Right lobe of liver (tissue), 6 donors: ENCODE results near the gene DNAJB4. TPM values are rescaled to one million over a fixed set of nuclear protein-coding genes. Genes with fewer than 3 reads are reported as not detected.

Experiments
- ATAC-seq, 4 donors: fragments of 200-7000 bp; cut with Tn5 transposase; one replicate each; pipeline ENCODE4 v1.9.1; 2020; ENCODE audit warnings: mild to moderate bottlenecking in 4 of 4, moderate library complexity in 4 of 4
- DNase-seq, 3 donors: peaks; one replicate each; pipeline ENCODE4 v3.0.0-alpha.2; 2020
- H3K27ac ChIP-seq, 3 donors: fragments of 200-600 bp; one replicate each; pipeline ENCODE4 v1.8.0; 2022
- H3K27me3 ChIP-seq, 2 donors: fragments of 200-600 bp; one replicate each; pipeline ENCODE4 v1.8.0; 2022
- H3K36me3 ChIP-seq, 4 donors: fragments of 200-600 bp; sonication (generic) in 1 of 4; one replicate each; pipeline versions ENCODE4 v1.5.1 to v1.8.0; 2017 to 2022; ENCODE audit warnings: control low read depth in 1 of 4
- H3K4me1 ChIP-seq, 4 donors: fragments of 200-600 bp; sonication (generic) in 1 of 4; one replicate each; pipeline versions ENCODE4 v1.5.1 to v1.8.0; 2017 to 2022; ENCODE audit warnings: control low read depth in 1 of 4
- H3K4me3 ChIP-seq, 3 donors: fragments of 200-600 bp; one replicate each; pipeline ENCODE4 v1.8.0; 2022
- H3K9me3 ChIP-seq, 4 donors: fragments of 200-600 bp; sonication (generic) in 1 of 4; one replicate each; pipeline versions ENCODE4 v1.5.1 to v1.8.0; 2017 to 2022; ENCODE audit warnings: control low read depth in 1 of 4
- CTCF ChIP-seq, 4 donors: fragments of 200-600 bp in 3 of 4; fragments of 450-650 bp in 1 of 4; IDR thresholded peaks; one replicate each; pipeline versions ENCODE4 v1.5.1 to v1.8.0; 2016 to 2022; ENCODE audit warnings: antibody characterized with exemption in 4 of 4, mild to moderate bottlenecking in 2 of 4
- POLR2A ChIP-seq: fragments of 450-650 bp; IDR thresholded peaks from one replicate; pipeline ENCODE4 v1.6.1; 2017; ENCODE audit warnings: antibody characterized with exemption, mild to moderate bottlenecking
- WGBS: methylation state at CpG from one replicate; pipeline ENCODE4 v1.1.6; 2018; ENCODE audit warnings: low coverage, low lambda C conversion rate; ENCODE audit not compliant: insufficient coverage; ENCODE audit errors: missing lambda C conversion rate; 5-methylcytosine and 5-hydroxymethylcytosine counted together
- intact Hi-C, 2 donors: fragments of 100-400 bp; cut with DNase I; formaldehyde crosslinking; loops; one replicate each; pipeline versions ENCODE4 v1.11.2 to v1.14.1; 2022
- total RNA-seq, 6 experiments: library from RNA; depleted of rRNA in 2 of 6; stranded (reverse); fragments of >200 nt in 2 of 6; fragmentation: NEBNext Ultra II Directional in 3 of 6; extraction: Animal tissue kit (Norgen Biotek cat#: 25700) in 3 of 6; gene quantifications; one replicate each; pipeline versions ENCODE4 v1.1.0 to v1.2.4, GENCODE V29; 2016 to 2023
- donor health status: DM: no; HTN: yes; CAD: no.
- donor health status: DM: no; HTN: no; CAD: no.
- donor health status: DM: no; HTN: no; CAD: no.
- donor health status: DM: no; HTN: yes; CAD: no.
- donor health status: DM: no; HTN: yes; CAD: no.

DNAJB4 gene
- total RNA-seq, 6 experiments from 2014 or later, result 10.9 to 21.7 (median 14.4) TPM

- H3K9me3 ChIP-seq, result no peaks in the 10 kb centered on the region
- ATAC-seq (no peak), DNase-seq (no peak)
- no peaks in the 10 kb centered on the region for H3K36me3 ChIP-seq
- no peaks in the 10 kb centered on the region for H3K27me3 ChIP-seq
- H3K4me1 ChIP-seq, result no peaks in the 10 kb centered on the region
- intact Hi-C loops, result no loop called here
- TF ChIP-seq POLR2A (no peak), CTCF (IDR thresholded peaks at IDR 0.05) (no peak)
- 64% methylated on average over 4 of the region's 4 CpGs for WGBS
- H3K27ac ChIP-seq, result no peak overlapping the region
- H3K4me3 ChIP-seq, result no peak overlapping the region
Measured at GRCh38 chr1:78032996-78033796, 28.5 kb downstream of the DNAJB4 start.

- no peaks in the 10 kb centered on the region for H3K27me3 ChIP-seq
- ATAC-seq, result no peak
- TF ChIP-seq POLR2A, result no peak
- no peak for TF ChIP-seq CTCF (IDR thresholded peaks at IDR 0.05)
- WGBS, result 94% methylated on average over 2 of the region's 3 CpGs
- no peak overlapping the region for H3K27ac ChIP-seq
- no peaks in the 10 kb centered on the region for H3K4me1 ChIP-seq
- no peak overlapping the region for H3K4me3 ChIP-seq
- no peak for DNase-seq
- H3K36me3 ChIP-seq, result no peaks in the 10 kb centered on the region
- no peaks in the 10 kb centered on the region for H3K9me3 ChIP-seq
- intact Hi-C loops, result no loop called here
Measured at GRCh38 chr1:78033797-78034172, 29.0 kb downstream of the DNAJB4 start.

- no peak for ATAC-seq
- Histone ChIP-seq H3K4me1 (no peaks in the 10 kb centered on the region), H3K9me3 (no peaks in the 10 kb centered on the region), H3K4me3 (no peak overlapping the region), H3K27me3 (no peaks in the 10 kb centered on the region), H3K27ac (no peak overlapping the region), H3K36me3 (no peaks in the 10 kb centered on the region)
- 83% methylated on average over 2 of the region's 2 CpGs for WGBS
- no peak for TF ChIP-seq CTCF (IDR thresholded peaks at IDR 0.05)
- TF ChIP-seq POLR2A, result no peak
- DNase-seq, result no peak
- intact Hi-C loops, result no loop called here
Measured at GRCh38 chr1:78035121-78035520, 30.4 kb downstream of the DNAJB4 start.

GRCh38 chr1:78036450-78036849 lies 31.7 kb downstream of the DNAJB4 start:
- Histone ChIP-seq H3K27me3 (no peaks in the 10 kb centered on the region), H3K9me3 (no peaks in the 10 kb centered on the region), H3K4me1 (no peaks in the 10 kb centered on the region), H3K27ac (no peak overlapping the region), H3K36me3 (no peaks in the 10 kb centered on the region), H3K4me3 (no peak overlapping the region)
- intact Hi-C loops, result no loop called here
- DNase-seq (no peak), ATAC-seq (no peak)
- no peak for TF ChIP-seq POLR2A
- TF ChIP-seq CTCF (IDR thresholded peaks at IDR 0.05), result no peak
- 77% methylated on average over 5 of the region's 5 CpGs for WGBS
